OCI-LY1 (cell line): ENCODE data around the gene NTRK3.
"Not testable (repeated sequence)": the region's sequence is repeated elsewhere in the genome, so short reads cannot be mapped to it uniquely, and the experiment has no call there.

Experiments used
- EZH2 ChIP-seq: fragments of 200-600 bp; sonication (generic), shearing (Covaris generic); IDR thresholded peaks from 2 replicates; pipeline ENCODE4 v1.8.0; 2017; ENCODE audit warnings: borderline replicate concordance, mixed run types, mild to moderate bottlenecking, antibody characterized with exemption, low read length, moderate library complexity, mixed read lengths
- TF ChIP-seq, protein P1 (sequence below): fragments of 200-600 bp; sonication (generic), shearing (Covaris generic); IDR thresholded peaks from 2 replicates; pipeline ENCODE4 v1.5.1; 2017; ENCODE audit warnings: mild to moderate bottlenecking, antibody characterized with exemption, low read length, moderate library complexity, mixed read lengths

DNA sequence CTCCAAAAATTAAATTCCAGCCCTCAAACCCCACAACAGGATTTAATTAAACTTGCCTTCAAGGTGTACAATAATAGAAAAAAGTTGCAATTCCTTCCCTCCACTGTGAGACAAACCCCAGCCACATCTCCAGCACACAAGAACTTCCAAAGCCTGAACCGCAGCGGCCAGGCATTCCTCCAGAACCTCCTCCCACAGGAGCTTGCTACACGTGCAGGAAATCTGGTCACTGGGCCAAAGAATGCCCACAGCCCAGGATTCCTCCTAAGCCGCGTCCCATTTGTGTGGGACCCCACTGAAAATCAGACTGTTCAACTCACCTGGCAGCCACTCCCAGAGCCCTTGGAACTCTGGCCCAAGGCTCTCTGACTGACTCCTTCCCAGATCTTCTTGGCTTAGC is 423.2 kb downstream of the NTRK3 start:
- TF ChIP-seq, protein P1, sequence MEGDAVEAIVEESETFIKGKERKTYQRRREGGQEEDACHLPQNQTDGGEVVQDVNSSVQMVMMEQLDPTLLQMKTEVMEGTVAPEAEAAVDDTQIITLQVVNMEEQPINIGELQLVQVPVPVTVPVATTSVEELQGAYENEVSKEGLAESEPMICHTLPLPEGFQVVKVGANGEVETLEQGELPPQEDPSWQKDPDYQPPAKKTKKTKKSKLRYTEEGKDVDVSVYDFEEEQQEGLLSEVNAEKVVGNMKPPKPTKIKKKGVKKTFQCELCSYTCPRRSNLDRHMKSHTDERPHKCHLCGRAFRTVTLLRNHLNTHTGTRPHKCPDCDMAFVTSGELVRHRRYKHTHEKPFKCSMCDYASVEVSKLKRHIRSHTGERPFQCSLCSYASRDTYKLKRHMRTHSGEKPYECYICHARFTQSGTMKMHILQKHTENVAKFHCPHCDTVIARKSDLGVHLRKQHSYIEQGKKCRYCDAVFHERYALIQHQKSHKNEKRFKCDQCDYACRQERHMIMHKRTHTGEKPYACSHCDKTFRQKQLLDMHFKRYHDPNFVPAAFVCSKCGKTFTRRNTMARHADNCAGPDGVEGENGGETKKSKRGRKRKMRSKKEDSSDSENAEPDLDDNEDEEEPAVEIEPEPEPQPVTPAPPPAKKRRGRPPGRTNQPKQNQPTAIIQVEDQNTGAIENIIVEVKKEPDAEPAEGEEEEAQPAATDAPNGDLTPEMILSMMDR = not testable (repeated sequence)
- TF ChIP-seq EZH2 = not testable (repeated sequence)
